ENCODE data around the gene METAP2.
A peak's percentile ranks its signal among the peaks of the same experiment; 100 is the strongest.
"Not testable (repeated sequence)": the region's sequence is repeated elsewhere in the genome, so short reads cannot be mapped to it uniquely, and the experiment has no call there.

METAP2 gene

DNA sequence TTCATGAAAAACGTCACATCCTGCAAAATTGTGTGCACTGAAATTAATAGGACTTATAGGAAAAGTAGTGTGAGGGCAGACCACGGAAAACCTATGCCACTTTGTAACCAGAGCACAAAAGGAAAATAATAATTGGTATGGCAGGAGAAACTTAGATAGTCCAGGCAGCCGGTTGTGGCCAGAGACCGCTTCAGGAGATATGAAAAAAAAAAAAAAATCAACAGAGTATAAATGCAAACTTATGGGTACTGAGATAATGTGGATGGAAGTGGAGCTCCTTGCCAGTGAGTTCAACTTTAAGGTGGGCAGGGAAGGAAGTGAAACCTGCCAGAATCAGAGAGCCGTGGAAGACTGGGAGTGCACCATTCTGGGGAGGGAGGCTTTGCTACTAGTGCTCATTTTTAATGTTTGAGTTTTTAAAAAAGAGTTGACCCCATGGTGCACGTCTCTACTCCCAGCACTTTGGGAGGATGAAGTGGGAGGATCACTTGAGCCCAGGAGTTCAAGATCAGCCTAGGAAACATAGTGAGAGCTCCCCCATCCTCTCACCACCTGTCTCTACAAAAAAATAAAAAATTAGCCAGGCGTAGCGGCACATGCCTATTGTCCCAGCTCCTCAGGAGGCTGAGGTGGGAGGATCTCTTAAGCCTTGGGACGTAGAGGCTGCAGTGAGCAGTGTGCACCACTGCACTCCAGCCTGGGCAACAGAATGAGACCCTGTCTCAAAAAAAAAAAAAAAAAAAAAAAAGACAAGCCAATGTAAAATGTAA, 34.3 kb upstream of the METAP2 start:
- no peaks in the 10 kb centered on the region for H3K9me3 ChIP-seq (ENCODE audit: control insufficient read depth, insufficient read depth, low read length)
- H3K4me3 ChIP-seq (ENCODE audit: low read length) = peak overlapping the region; percentile 59
- H3K4me1 ChIP-seq (ENCODE audit: control insufficient read depth, low read length) = peaks cover 71% of the 10 kb centered on the region
- peak overlapping the region; percentile 89 for H3K27ac ChIP-seq (ENCODE audit: low read depth, low read length)
- no peaks in the 10 kb centered on the region for H3K36me3 ChIP-seq (ENCODE audit: control insufficient read depth, low read length)
- H3F3A ChIP-seq (ENCODE audit: control insufficient read depth, insufficient read depth) = peaks cover 32% of the 10 kb centered on the region
- no peaks in the 10 kb centered on the region for H3K9me2 ChIP-seq (replicated peaks; ENCODE audit: control insufficient read depth, low read length)
- H4K20me1 ChIP-seq (ENCODE audit: control insufficient read depth, insufficient read depth, low read depth, low read length) = no peaks in the 10 kb centered on the region
- no peaks in the 10 kb centered on the region for H3K27me3 ChIP-seq (ENCODE audit: control insufficient read depth, low read length)
- H3K79me2 ChIP-seq (ENCODE audit: control insufficient read depth, low read length) = no peaks in the 10 kb centered on the region
- H3K4me2 ChIP-seq (ENCODE audit: low read length) = peak overlapping the region; percentile 65
- TF ChIP-seq EZH2phosphoT487 (IDR thresholded peaks at IDR 0.05; ENCODE audit: borderline replicate concordance, low read length) = no peak
- TF ChIP-seq, protein P1, sequence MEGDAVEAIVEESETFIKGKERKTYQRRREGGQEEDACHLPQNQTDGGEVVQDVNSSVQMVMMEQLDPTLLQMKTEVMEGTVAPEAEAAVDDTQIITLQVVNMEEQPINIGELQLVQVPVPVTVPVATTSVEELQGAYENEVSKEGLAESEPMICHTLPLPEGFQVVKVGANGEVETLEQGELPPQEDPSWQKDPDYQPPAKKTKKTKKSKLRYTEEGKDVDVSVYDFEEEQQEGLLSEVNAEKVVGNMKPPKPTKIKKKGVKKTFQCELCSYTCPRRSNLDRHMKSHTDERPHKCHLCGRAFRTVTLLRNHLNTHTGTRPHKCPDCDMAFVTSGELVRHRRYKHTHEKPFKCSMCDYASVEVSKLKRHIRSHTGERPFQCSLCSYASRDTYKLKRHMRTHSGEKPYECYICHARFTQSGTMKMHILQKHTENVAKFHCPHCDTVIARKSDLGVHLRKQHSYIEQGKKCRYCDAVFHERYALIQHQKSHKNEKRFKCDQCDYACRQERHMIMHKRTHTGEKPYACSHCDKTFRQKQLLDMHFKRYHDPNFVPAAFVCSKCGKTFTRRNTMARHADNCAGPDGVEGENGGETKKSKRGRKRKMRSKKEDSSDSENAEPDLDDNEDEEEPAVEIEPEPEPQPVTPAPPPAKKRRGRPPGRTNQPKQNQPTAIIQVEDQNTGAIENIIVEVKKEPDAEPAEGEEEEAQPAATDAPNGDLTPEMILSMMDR (IDR thresholded peaks at IDR 0.05; ENCODE audit: low read depth, low read length, poor library complexity, severe bottlenecking) = no peak

DNA sequence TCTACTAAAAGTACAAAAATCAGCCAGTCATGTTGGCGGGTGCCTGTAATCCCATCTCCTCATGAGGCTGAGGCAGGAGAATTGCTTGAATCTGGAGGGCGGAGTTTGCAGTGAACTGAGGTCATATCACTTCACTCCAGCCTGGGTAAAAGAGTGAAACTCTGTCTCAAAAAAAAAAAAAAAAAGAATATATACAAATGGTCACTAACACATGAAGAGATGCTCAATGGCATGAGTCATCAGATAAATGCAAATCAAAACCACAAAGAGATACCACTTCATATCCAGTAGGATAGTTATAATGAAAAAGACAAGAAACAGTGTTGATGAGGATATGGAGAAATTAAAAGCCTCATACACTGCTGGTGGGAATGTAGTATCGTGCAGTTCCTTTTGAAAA, 33.6 kb upstream of the METAP2 start:
- Histone ChIP-seq H4K20me1 (ENCODE audit: control insufficient read depth, insufficient read depth, low read depth, low read length) (no peaks in the 10 kb centered on the region), H3F3A (ENCODE audit: control insufficient read depth, insufficient read depth) (peaks cover 32% of the 10 kb centered on the region), H3K36me3 (ENCODE audit: control insufficient read depth, low read length) (no peaks in the 10 kb centered on the region), H3K9me3 (ENCODE audit: control insufficient read depth, insufficient read depth, low read length) (no peaks in the 10 kb centered on the region), H3K9me2 (replicated peaks; ENCODE audit: control insufficient read depth, low read length) (no peaks in the 10 kb centered on the region), H3K4me2 (ENCODE audit: low read length) (peak overlapping the region; percentile 65), H3K27me3 (ENCODE audit: control insufficient read depth, low read length) (no peaks in the 10 kb centered on the region), H3K4me3 (ENCODE audit: low read length) (peak overlapping the region; percentile 59), H3K79me2 (ENCODE audit: control insufficient read depth, low read length) (no peaks in the 10 kb centered on the region), H3K27ac (ENCODE audit: low read depth, low read length) (peak overlapping the region; percentile 89), H3K4me1 (ENCODE audit: control insufficient read depth, low read length) (peaks cover 71% of the 10 kb centered on the region)
- TF ChIP-seq EZH2phosphoT487 (IDR thresholded peaks at IDR 0.05; ENCODE audit: borderline replicate concordance, low read length) = no peak
- TF ChIP-seq, protein P1 (IDR thresholded peaks at IDR 0.05; ENCODE audit: low read depth, low read length, poor library complexity, severe bottlenecking) = no peak

DNA sequence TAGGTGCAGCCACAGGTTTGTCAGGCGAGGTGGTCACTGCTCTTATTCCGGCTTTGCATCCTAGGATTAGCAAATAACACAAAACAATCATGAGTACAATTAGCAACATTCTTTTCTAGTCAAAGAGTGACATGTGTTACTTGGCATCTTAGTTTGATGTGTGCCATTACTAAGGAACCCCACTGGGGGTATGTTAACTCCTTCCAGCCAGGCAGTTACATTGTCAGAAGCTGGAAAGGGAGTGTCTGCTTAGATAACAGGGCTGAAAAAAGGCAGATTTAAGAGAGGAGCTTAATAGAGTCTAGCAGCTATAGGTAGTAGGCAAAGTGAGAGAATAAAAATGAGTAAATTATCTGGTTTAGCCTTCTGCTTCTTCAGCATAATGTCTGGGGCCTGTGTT, 30.5 kb upstream of the METAP2 start:
- Histone ChIP-seq H3K9me2 (replicated peaks; ENCODE audit: control insufficient read depth, low read length) (no peaks in the 10 kb centered on the region), H3K4me2 (ENCODE audit: low read length) (peak overlapping the region; percentile 16)

DNA sequence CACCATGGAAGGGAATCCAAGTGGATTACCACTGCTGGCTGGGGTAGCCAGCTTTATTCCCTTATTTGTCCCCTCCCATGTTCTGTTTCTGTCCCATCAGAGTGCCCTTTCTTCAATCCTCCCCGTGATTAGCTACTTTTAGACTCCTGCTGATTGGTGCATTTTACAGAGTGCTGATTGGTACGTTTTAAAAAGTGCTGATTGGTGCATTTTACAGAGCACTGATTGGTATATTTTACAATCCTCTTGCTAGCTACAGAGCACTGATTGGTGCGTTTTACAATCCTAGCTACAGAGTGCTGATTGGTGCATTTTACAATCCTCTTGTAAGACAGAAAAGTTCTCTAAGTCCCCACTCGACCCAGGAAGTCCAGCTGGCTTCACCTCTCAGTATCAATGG, 28.9 kb upstream of the METAP2 start:
- H3F3A ChIP-seq (ENCODE audit: control insufficient read depth, insufficient read depth) = peaks cover 19% of the 10 kb centered on the region
- H3K79me2 ChIP-seq (ENCODE audit: control insufficient read depth, low read length); H3K27ac ChIP-seq (ENCODE audit: low read depth, low read length); H3K27me3 ChIP-seq (ENCODE audit: control insufficient read depth, low read length); H3K36me3 ChIP-seq (ENCODE audit: control insufficient read depth, low read length); H3K9me3 ChIP-seq (ENCODE audit: control insufficient read depth, insufficient read depth, low read length); H3K9me2 ChIP-seq (replicated peaks; ENCODE audit: control insufficient read depth, low read length); H4K20me1 ChIP-seq (ENCODE audit: control insufficient read depth, insufficient read depth, low read depth, low read length); H3K4me2 ChIP-seq (ENCODE audit: low read length); H3K4me3 ChIP-seq (ENCODE audit: low read length): not testable (repeated sequence)
- peaks cover 46% of the 10 kb centered on the region for H3K4me1 ChIP-seq (ENCODE audit: control insufficient read depth, low read length)

More for the DNA sequence above, 30.5 kb upstream of the METAP2 start:
- TF ChIP-seq EZH2phosphoT487 (IDR thresholded peaks at IDR 0.05; ENCODE audit: borderline replicate concordance, low read length) = no peak
- TF ChIP-seq, protein P1 (IDR thresholded peaks at IDR 0.05; ENCODE audit: low read depth, low read length, poor library complexity, severe bottlenecking) = no peak
- Histone ChIP-seq H3K79me2 (ENCODE audit: control insufficient read depth, low read length) (no peaks in the 10 kb centered on the region), H3K27ac (ENCODE audit: low read depth, low read length) (no peak overlapping the region; the same call in 1 of the 2 replicates), H3F3A (ENCODE audit: control insufficient read depth, insufficient read depth) (peaks cover 29% of the 10 kb centered on the region), H4K20me1 (ENCODE audit: control insufficient read depth, insufficient read depth, low read depth, low read length) (no peaks in the 10 kb centered on the region), H3K27me3 (ENCODE audit: control insufficient read depth, low read length) (no peaks in the 10 kb centered on the region), H3K36me3 (ENCODE audit: control insufficient read depth, low read length) (no peaks in the 10 kb centered on the region), H3K4me1 (ENCODE audit: control insufficient read depth, low read length) (peaks cover 63% of the 10 kb centered on the region), H3K9me3 (ENCODE audit: control insufficient read depth, insufficient read depth, low read length) (peaks cover 4% of the 10 kb centered on the region; the same call in 1 of the 2 replicates), H3K4me3 (ENCODE audit: low read length) (no peak overlapping the region)

Data from DOHH2 (cell line).